Stimulated activated CD4-positive, alpha-beta T cell treated with anti-CD3 and anti-CD28 coated beads, TNF-alpha, amount 100 ng/mL, for 4 hours (primary cell): Measurements from ENCODE around the gene LYAR.
A peak's percentile ranks its signal among the peaks of the same experiment; 100 is the strongest.
"Not testable (repeated sequence)": the region's sequence is repeated elsewhere in the genome, so short reads cannot be mapped to it uniquely, and the experiment has no call there.

Experiments
- DNase-seq, 3 experiments: peaks; one replicate each; pipeline ENCODE4 v3.0.0-alpha.2; 2020; ENCODE audit warnings: low read depth in 3 of 3

LYAR gene

GRCh38 chr4:4268776-4269175, 21.2 kb downstream of the LYAR start:
- DNase-seq: no peak

GRCh38 chr4:4267981-4268380, 22.0 kb downstream of the LYAR start:
- no peak for DNase-seq

GRCh38 chr4:4260185-4260751, 29.7 kb downstream of the LYAR start:
- DNase-seq: no peak

GRCh38 chr4:4259484-4260100, 30.4 kb downstream of the LYAR start:
- no peak for DNase-seq

GRCh38 chr4:4257705-4258104, 32.2 kb downstream of the LYAR start:
- not testable (repeated sequence) for DNase-seq

- no peak for DNase-seq
Observed at GRCh38 chr4:4256799-4257198, 33.2 kb downstream of the LYAR start.

GRCh38 chr4:4254666-4255065, 35.3 kb downstream of the LYAR start:
- no peak for DNase-seq

GRCh38 chr4:4254199-4254598, 35.8 kb downstream of the LYAR start:
- DNase-seq: no peak

GRCh38 chr4:4249866-4250265, 40.1 kb downstream of the LYAR start:
- DNase-seq: no peak

GRCh38 chr4:4249342-4249741, 40.6 kb downstream of the LYAR start:
- not testable (repeated sequence) for DNase-seq

GRCh38 chr4:4248885-4249203, 41.1 kb downstream of the LYAR start:
- DNase-seq: no peak

GRCh38 chr4:4248029-4248884, 41.7 kb downstream of the LYAR start, which contains the start of gene TMEM128:
TSS of gene TMEM128 (minus strand) at chr4:4248223. CDS start at chr4:4248202, 21 bp downstream.
- DNase-seq: peak; percentile 80 to 83 (median 82)

GRCh38 chr4:4247696-4248028, 42.3 kb downstream of the LYAR start:
- DNase-seq: no peak

GRCh38 chr4:4245172-4245571, 44.8 kb downstream of the LYAR start:
- DNase-seq: no peak

- DNase-seq: not testable (repeated sequence)
Observed at GRCh38 chr4:4239551-4239950, 50.4 kb downstream of the LYAR start.

- DNase-seq: no peak
Observed at GRCh38 chr4:4233610-4234009, 56.3 kb downstream of the LYAR start.

GRCh38 chr4:4228356-4228668, 61.6 kb downstream of the LYAR start:
- no peak for DNase-seq

- DNase-seq: no peak
Observed at GRCh38 chr4:4227510-4228355, 62.2 kb downstream of the LYAR start.

- DNase-seq: no peak
Observed at GRCh38 chr4:4226606-4227438, 63.1 kb downstream of the LYAR start, which contains the start of gene OTOP1. TSS of gene OTOP1 (minus strand) at chr4:4226929. CDS start at chr4:4226864, 65 bp downstream.

GRCh38 chr4:4225915-4226605, 63.9 kb downstream of the LYAR start:
- no peak for DNase-seq
